Panc1 (cell line): ENCODE measurements around the gene PHLDB1.

ENCODE experiments used
- CTCF ChIP-seq: fragments of 450-650 bp; IDR thresholded peaks from 2 replicates; pipeline ENCODE4 v1.5.1; 2017; ENCODE audit warnings: mild to moderate bottlenecking
- POLR2AphosphoS5 ChIP-seq: IDR thresholded peaks from 2 replicates; pipeline ENCODE4 v1.6.1; 2012; ENCODE audit warnings: mild to moderate bottlenecking, low read depth, low read length, moderate library complexity
- REST ChIP-seq, 2 experiments: IDR thresholded peaks; 2 replicates each; pipeline ENCODE4 v1.6.1; 2011 to 2012; ENCODE audit warnings: low read depth in 2 of 2, control low read depth in 1 of 2, low read length in 1 of 2, mild to moderate bottlenecking in 1 of 2, moderate library complexity in 1 of 2; ENCODE audit not compliant: insufficient read depth in 1 of 2

- TF ChIP-seq CTCF (no peak), REST (IDR thresholded peaks at IDR 0.05; ENCODE audit: insufficient read depth in 1 of 2, low read depth in 2 of 2, low read length in 1 of 2) (no peak), POLR2AphosphoS5 (no peak)
Measured at GRCh38 chr11:118641397-118642019, 34.1 kb downstream of the PHLDB1 start.
